Measurements from ENCODE around the gene PRKAG2. TPM values are rescaled to one million over a fixed set of nuclear protein-coding genes. Genes with fewer than 3 reads are reported as not detected.

Gene PRKAG2
- polyA plus RNA-seq, 1 of the 3 experiments (the other 2 are of a cell fraction) = 51.6 TPM

DNA sequence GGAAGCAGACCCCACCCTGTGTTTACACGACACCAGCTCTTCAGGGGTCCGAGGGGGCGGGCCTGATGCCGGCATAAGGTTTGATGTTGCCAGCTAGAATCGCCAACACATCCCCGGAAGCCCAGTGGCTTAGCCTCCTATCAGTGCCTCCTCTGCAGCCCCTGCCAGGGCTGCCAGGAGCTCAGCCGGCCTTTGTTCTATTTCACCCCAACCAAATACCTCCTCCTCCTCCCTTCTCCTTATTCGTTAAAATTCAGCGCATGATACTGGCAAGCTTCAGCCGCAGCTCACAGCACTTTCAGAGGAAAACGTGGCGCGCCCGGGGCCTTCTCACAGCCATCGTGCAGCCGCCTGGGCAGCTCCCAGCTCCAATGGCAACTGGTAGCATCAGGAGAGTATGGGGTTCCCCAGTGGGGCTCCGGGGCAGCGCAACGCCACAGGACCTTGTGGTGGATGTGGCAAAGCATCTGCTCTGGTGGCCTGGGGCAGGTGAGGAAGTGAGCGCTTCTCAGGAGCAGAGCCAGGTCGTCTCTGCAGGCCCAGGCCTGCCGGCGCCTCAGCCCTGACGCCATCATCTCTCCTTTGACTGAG lies 180.9 kb downstream of the PRKAG2 start:
- Histone ChIP-seq H3K4me1 (ENCODE audit: control insufficient read depth in 1 of 2, insufficient read depth in 2 of 2, low read depth in 1 of 2, low read length in 1 of 2) (peaks cover 17 to 34% of the 10 kb centered on the region in 2 experiments; a peak in 3 of 4 replicates), H3K27me3 (ENCODE audit: insufficient read depth) (no peaks in the 10 kb centered on the region), H3K4me3 (ENCODE audit: low read depth in 2 of 2, low read length in 1 of 2) (no peak overlapping the region), H3K9ac (no peak overlapping the region), H3K36me3 (replicated peaks in 1 of 2; ENCODE audit: control insufficient read depth in 1 of 2, insufficient read depth in 2 of 2, low read length in 1 of 2) (no peaks in the 10 kb centered on the region), H3K9me2 (no peaks in the 10 kb centered on the region), H3K79me2 (ENCODE audit: insufficient read depth) (no peaks in the 10 kb centered on the region), H3K9me3 (no peaks in the 10 kb centered on the region), H4K20me1 (ENCODE audit: insufficient read depth) (no peaks in the 10 kb centered on the region), H2AFZ (ENCODE audit: low read depth) (no peak overlapping the region), H3K4me2 (no peak overlapping the region), H3F3A (replicated peaks; ENCODE audit: insufficient read depth) (peaks cover 12% of the 10 kb centered on the region), H3K27ac (ENCODE audit: low read depth in 2 of 2, low read length in 1 of 2) (no peak overlapping the region)
- 93% methylated on average over 22 of the region's 24 CpGs for WGBS (ENCODE audit: low lambda C conversion rate)
- TF ChIP-seq TEAD4 (IDR thresholded peaks at IDR 0.05; ENCODE audit: borderline replicate concordance, insufficient read depth) (no peak), FOXJ3 (CRISPR knock-in tag; IDR thresholded peaks at IDR 0.05) (no peak), GABPA (IDR thresholded peaks at IDR 0.05; ENCODE audit: low read depth) (no peak), SMC3 (IDR thresholded peaks at IDR 0.05; ENCODE audit: low read depth, low read length) (no peak), NRF1 (IDR thresholded peaks at IDR 0.05; ENCODE audit: low read depth, low read length) (no peak), NFIC (IDR thresholded peaks at IDR 0.05; ENCODE audit: borderline replicate concordance) (no peak), TAF1 (IDR thresholded peaks at IDR 0.05; ENCODE audit: borderline replicate concordance, low read depth, low read length) (no peak), POLR2AphosphoS5 (IDR thresholded peaks at IDR 0.05; ENCODE audit: low read depth, low read length) (no peak), EZH2phosphoT487 (IDR thresholded peaks at IDR 0.05; ENCODE audit: borderline replicate concordance, low read depth) (no peak), RAD21 (IDR thresholded peaks at IDR 0.05; ENCODE audit: low read length) (no peak), MXI1 (IDR thresholded peaks at IDR 0.05; ENCODE audit: low read depth, low read length) (no peak), GATA2 (CRISPR knock-in tag; IDR thresholded peaks at IDR 0.05) (no peak)
- TF ChIP-seq, protein P1, sequence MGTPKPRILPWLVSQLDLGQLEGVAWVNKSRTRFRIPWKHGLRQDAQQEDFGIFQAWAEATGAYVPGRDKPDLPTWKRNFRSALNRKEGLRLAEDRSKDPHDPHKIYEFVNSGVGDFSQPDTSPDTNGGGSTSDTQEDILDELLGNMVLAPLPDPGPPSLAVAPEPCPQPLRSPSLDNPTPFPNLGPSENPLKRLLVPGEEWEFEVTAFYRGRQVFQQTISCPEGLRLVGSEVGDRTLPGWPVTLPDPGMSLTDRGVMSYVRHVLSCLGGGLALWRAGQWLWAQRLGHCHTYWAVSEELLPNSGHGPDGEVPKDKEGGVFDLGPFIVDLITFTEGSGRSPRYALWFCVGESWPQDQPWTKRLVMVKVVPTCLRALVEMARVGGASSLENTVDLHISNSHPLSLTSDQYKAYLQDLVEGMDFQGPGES (IDR thresholded peaks at IDR 0.05; ENCODE audit: low read depth, low read length) = no peak
- TF ChIP-seq, protein P2, sequence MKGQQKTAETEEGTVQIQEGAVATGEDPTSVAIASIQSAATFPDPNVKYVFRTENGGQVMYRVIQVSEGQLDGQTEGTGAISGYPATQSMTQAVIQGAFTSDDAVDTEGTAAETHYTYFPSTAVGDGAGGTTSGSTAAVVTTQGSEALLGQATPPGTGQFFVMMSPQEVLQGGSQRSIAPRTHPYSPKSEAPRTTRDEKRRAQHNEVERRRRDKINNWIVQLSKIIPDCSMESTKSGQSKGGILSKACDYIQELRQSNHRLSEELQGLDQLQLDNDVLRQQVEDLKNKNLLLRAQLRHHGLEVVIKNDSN (IDR thresholded peaks at IDR 0.05; ENCODE audit: borderline replicate concordance, low read depth) = no peak
- ChIA-PET CTCF (interaction anchor here (1.0 to 7.0 kb wide), 8 partner anchors 9 to 69 kb away, joined by 3 to 45 read pairs (median 4); no protein-coding TSS in a partner anchor), POLR2A (interaction anchor here (0.7 to 0.8 kb wide), 2 partner anchors 10 to 25 kb away, joined by 3 read pairs; no protein-coding TSS in a partner anchor)
- no peak for DNase-seq
